ENCODE measurements around the gene HBD.
"Not testable (repeated sequence)": the region's sequence is repeated elsewhere in the genome, so short reads cannot be mapped to it uniquely, and the experiment has no call there.

Gene HBD

DNA sequence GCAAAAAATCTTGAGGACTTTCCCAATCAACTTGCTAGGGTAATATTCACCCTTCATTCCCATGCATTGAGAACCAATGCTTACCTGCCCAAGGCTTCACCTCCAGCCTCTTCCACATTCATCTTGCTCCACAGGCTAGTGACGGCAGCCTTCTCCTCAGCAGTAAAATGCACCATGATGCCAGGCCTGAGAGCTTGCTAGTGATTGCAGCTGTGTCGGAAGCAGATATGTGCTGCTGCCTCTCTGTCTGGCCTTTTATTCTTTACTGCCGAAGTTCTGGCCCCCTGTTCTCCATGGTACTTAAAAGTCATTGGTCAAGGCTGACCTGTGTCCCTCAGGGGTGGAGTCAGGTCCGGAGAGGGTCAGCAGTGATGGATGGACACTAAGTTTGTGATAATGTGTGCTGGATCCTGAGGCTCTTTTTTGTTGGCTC, 35.4 kb upstream of the HBD start, which contains the start of gene HBE1:
Gene HBE1, minus strand, starts transcription at position 231 of the 433 bp plus-strand sequence. Its CDS starts 55 bp downstream, at position 176.
- DNase-seq (ENCODE audit: low spot score) = no peak
- in situ Hi-C loops (cut with MboI; ENCODE audit: low sequenced_read_pairs, unreplicated experiment) = no loop called here
- TF ChIP-seq, protein P1, sequence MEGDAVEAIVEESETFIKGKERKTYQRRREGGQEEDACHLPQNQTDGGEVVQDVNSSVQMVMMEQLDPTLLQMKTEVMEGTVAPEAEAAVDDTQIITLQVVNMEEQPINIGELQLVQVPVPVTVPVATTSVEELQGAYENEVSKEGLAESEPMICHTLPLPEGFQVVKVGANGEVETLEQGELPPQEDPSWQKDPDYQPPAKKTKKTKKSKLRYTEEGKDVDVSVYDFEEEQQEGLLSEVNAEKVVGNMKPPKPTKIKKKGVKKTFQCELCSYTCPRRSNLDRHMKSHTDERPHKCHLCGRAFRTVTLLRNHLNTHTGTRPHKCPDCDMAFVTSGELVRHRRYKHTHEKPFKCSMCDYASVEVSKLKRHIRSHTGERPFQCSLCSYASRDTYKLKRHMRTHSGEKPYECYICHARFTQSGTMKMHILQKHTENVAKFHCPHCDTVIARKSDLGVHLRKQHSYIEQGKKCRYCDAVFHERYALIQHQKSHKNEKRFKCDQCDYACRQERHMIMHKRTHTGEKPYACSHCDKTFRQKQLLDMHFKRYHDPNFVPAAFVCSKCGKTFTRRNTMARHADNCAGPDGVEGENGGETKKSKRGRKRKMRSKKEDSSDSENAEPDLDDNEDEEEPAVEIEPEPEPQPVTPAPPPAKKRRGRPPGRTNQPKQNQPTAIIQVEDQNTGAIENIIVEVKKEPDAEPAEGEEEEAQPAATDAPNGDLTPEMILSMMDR (IDR thresholded peaks at IDR 0.05; ENCODE audit: borderline replicate concordance, control extremely low read depth, extremely low read depth, insufficient read depth, missing control alignments) = no peak

DNA sequence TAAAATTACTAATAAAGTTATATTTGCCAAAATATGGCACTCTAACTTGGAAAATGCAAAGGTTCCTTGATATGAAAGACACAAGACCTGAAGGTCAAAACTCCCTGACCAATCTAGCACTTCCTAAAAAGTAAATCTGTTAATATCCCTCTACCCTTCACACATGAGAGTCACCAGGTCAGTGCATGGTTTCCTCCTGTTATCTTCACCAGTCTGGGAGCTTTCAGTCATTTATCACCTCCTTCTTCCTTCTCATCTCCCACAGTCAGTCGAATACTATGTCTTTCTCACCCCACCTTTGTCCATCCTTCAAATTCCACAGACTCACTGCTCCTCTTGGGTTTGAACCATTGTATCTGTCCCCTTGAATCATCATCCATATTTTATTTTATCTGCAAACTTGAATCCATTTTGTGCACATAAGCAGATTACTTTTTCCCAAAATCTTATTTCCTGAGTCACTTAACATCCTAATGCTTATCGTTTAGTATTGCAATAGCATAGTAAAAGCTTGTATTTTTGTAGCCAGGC, 32.8 kb upstream of the HBD start:
- TF ChIP-seq, protein P1 (IDR thresholded peaks at IDR 0.05; ENCODE audit: borderline replicate concordance, control extremely low read depth, extremely low read depth, insufficient read depth, missing control alignments) = no peak
- no peak for DNase-seq (ENCODE audit: low spot score)
- in situ Hi-C loops (cut with MboI; ENCODE audit: low sequenced_read_pairs, unreplicated experiment) = no loop called here

DNA sequence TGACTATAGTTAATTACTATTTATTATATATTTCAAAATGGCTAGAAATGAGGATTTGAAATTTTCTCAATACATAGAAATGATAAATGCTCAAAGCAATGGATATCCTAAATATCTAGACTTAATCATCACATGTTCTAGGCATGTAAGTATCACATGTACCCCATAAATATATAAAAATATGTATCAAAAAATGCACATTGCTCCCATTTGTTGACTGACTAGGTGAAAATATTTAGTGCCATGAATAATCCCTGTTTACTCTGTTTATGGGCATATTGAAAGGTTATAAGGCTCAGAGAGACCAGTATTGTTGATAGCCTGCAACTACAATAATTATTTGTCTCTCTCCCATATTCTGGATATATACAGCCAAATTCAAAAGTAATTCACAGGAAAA, 32.3 kb upstream of the HBD start:
- no peak for DNase-seq (ENCODE audit: low spot score)
- TF ChIP-seq, protein P1 (IDR thresholded peaks at IDR 0.05; ENCODE audit: borderline replicate concordance, control extremely low read depth, extremely low read depth, insufficient read depth, missing control alignments) = no peak
- in situ Hi-C loops (cut with MboI; ENCODE audit: low sequenced_read_pairs, unreplicated experiment) = no loop called here

DNA sequence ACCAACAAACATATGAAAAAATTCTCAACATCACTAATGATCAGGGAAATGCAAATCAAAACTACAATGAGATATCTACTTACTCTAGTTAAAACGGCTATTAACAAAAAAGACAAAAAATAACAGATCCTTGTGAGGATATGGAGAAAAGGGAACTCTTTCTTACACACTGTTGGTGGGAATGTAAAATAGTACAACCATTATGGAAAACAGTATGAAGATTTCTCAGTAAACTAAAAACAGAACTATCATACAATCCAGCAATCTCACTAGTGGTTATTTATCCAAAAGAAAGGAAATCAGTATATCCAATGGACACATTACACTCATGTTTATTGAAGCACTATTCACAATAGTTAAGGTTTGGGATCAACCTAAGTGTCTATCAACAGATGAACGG, 31.5 kb upstream of the HBD start:
- TF ChIP-seq, protein P1 (IDR thresholded peaks at IDR 0.05; ENCODE audit: borderline replicate concordance, control extremely low read depth, extremely low read depth, insufficient read depth, missing control alignments) = no peak
- no peak for DNase-seq (ENCODE audit: low spot score)
- in situ Hi-C loops (cut with MboI; ENCODE audit: low sequenced_read_pairs, unreplicated experiment) = no loop called here

DNA sequence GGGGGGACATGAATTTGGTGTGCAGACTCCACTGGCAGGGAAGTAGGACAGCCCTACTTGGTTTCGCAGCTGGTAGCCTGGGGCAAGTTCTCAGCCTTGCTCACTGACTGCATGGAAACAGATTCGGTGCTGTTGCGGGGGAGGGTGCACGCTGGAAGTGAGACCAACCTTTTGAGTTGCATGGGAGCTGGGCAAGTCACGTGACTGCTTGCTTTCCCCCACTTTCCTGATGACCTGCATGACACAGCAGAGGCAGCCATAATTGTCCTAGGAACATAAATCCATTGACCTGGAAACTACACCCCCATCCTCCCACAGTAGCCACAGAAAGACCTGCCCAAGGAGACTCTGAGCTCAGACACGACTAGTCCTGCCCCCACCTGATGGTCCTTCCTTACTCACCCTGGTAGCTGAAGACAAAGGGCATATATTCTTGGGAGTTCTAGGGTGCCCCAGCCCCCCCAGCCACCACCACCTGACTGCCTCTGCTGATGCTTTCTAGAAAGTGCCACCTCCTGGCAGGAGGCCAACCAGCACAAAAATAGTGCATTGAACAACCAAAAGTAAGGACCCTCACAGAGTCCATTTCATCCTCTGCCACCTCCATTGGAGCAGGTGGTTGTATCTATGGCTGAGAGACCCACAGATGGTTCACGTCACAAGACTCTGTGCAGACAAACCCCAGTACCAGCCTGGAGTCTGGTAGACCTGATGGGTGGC, 24.4 kb upstream of the HBD start:
- no peak for DNase-seq (ENCODE audit: low spot score)
- TF ChIP-seq, protein P1 (IDR thresholded peaks at IDR 0.05; ENCODE audit: borderline replicate concordance, control extremely low read depth, extremely low read depth, insufficient read depth, missing control alignments) = no peak
- in situ Hi-C loops (cut with MboI; ENCODE audit: low sequenced_read_pairs, unreplicated experiment) = no loop called here

DNA sequence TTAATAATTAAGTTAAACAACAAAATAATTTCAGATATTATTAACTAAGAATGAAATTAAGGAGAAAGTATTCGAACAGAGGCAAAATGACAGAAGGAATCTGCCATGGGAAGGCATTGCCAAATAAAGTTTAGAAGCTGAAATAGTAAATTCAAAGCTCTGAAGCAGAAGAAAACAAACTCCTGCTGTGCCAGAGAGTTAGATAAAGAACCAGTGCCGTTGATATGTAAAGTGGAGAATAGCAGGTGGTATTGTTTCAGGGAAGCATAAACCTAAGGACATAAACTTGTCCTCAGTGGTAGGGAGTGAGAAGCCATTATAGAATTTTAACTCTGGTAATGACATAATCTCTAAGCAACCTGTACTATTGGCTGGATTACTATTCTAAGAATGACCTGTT, 23.0 kb upstream of the HBD start:
- in situ Hi-C loops (cut with MboI; ENCODE audit: low sequenced_read_pairs, unreplicated experiment) = no loop called here
- TF ChIP-seq, protein P1 (IDR thresholded peaks at IDR 0.05; ENCODE audit: borderline replicate concordance, control extremely low read depth, extremely low read depth, insufficient read depth, missing control alignments) = no peak

DNA sequence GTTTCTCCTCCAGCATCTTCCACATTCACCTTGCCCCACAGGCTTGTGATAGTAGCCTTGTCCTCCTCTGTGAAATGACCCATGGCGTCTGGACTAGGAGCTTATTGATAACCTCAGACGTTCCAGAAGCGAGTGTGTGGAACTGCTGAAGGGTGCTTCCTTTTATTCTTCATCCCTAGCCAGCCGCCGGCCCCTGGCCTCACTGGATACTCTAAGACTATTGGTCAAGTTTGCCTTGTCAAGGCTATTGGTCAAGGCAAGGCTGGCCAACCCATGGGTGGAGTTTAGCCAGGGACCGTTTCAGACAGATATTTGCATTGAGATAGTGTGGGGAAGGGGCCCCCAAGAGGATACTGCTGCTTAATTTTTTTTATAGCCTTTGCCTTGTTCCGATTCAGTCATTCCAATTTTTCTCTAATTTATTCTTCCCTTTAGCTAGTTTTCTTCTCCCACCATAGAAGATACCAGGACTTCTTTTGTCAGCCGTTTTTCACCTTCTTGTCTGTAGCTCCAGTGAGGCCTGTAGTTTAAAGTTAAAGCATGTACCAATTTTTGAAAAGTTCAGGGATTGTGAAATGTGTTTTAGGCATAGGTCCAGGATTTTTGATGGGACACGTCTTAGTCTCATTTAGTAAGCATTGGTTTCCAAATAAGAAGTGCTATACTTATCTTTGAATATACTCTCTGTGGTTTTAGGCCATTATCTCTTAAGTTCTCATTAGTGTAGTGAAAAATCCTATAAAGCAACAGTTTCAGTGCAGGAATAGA, 20.5 kb upstream of the HBD start, which contains the start of gene HBG2:
Gene HBG2, minus strand, starts transcription at position 136 of the 768 bp plus-strand sequence. Its CDS starts 53 bp downstream, at position 83.
- DNase-seq (ENCODE audit: low spot score); in situ Hi-C loops (cut with MboI; ENCODE audit: low sequenced_read_pairs, unreplicated experiment): not testable (repeated sequence)

More for the DNA sequence above, 23.0 kb upstream of the HBD start:
- no peak for DNase-seq (ENCODE audit: low spot score)

DNA sequence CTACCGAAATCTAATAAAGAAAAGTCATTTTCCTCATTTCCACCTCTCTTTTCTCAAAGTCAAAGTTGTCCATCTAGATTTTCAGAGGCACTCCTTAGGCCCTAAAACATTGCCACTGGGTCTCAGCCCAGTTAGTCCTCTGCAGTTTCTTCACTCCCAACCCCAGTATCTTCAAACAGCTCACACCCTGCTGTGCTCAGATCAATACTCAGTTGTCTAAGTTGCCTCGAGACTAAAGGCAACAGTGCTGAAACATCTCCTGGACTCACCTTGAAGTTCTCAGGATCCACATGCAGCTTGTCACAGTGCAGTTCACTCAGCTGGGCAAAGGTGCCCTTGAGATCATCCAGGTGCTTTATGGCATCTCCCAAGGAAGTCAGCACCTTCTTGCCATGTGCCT, 19.7 kb upstream of the HBD start:
- DNase-seq (ENCODE audit: low spot score); in situ Hi-C loops (cut with MboI; ENCODE audit: low sequenced_read_pairs, unreplicated experiment): not testable (repeated sequence)

DNA sequence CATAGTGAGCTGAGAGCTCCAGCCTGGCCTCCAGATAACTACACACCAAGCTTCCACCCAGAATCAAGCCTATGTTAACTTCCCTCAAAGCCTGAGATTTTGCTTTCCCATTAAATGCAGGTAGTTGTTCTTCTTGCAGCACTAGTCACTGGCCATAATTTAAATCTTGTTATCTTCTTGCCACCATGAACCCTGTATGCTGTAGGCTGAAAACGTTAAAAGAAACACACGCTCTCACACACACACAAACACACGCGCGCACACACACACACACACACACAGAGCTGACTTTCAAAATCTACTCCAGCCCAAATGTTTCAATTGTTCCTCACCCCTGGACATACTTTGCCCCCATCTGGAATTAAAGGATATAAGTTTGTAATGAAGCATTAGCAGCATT, 19.2 kb upstream of the HBD start:
- DNase-seq (ENCODE audit: low spot score); in situ Hi-C loops (cut with MboI; ENCODE audit: low sequenced_read_pairs, unreplicated experiment): not testable (repeated sequence)
